ENCODE results near the gene PRAMEF20. TPM values are rescaled to one million over a fixed set of nuclear protein-coding genes. Genes with fewer than 3 reads are reported as not detected.
"Not testable (repeated sequence)": the region's sequence is repeated elsewhere in the genome, so short reads cannot be mapped to it uniquely, and the experiment has no call there.

PRAMEF20 gene
- total RNA-seq, 2 donors from 2014 or later: not detected

GRCh38 chr1:13407811-13408210 is 2.4 kb upstream of the PRAMEF20 start:
- Histone ChIP-seq H3K4me3 (no peak overlapping the region), H3K27ac (no peak overlapping the region), H3K9me3 (no peaks in the 10 kb centered on the region), H3K4me1 (no peaks in the 10 kb centered on the region), H3K27me3 (no peaks in the 10 kb centered on the region), H3K9ac (ENCODE audit: low read depth in 2 of 2, low read length in 2 of 2) (no peak overlapping the region), H3K36me3 (no peaks in the 10 kb centered on the region)
- no peak for DNase-seq
- no peak for TF ChIP-seq CTCF (IDR thresholded peaks at IDR 0.05)
- intact Hi-C loops (cut with DNase I): no loop called here

GRCh38 chr1:13430495-13430894 is 20.2 kb downstream of the PRAMEF20 start:
- H3K36me3 ChIP-seq: no peaks in the 10 kb centered on the region
- no peaks in the 10 kb centered on the region for H3K4me1 ChIP-seq
- no peak overlapping the region for H3K4me3 ChIP-seq
- no peak overlapping the region for H3K9ac ChIP-seq (ENCODE audit: low read depth in 2 of 2, low read length in 2 of 2)
- no peak for TF ChIP-seq CTCF (IDR thresholded peaks at IDR 0.05)
- no peak overlapping the region for H3K27ac ChIP-seq
- intact Hi-C loops (cut with DNase I): no loop called here
- H3K27me3 ChIP-seq: no peaks in the 10 kb centered on the region
- no peaks in the 10 kb centered on the region for H3K9me3 ChIP-seq
- DNase-seq: no peak

GRCh38 chr1:13432251-13432650 is 22.0 kb downstream of the PRAMEF20 start:
- no peaks in the 10 kb centered on the region for H3K36me3 ChIP-seq
- no peaks in the 10 kb centered on the region for H3K4me1 ChIP-seq
- DNase-seq: no peak
- H3K27me3 ChIP-seq: no peaks in the 10 kb centered on the region
- H3K4me3 ChIP-seq: no peak overlapping the region
- intact Hi-C loops (cut with DNase I): no loop called here
- no peak overlapping the region for H3K27ac ChIP-seq
- no peak overlapping the region for H3K9ac ChIP-seq (ENCODE audit: low read depth in 2 of 2, low read length in 2 of 2)
- no peaks in the 10 kb centered on the region for H3K9me3 ChIP-seq
- no peak for TF ChIP-seq CTCF (IDR thresholded peaks at IDR 0.05)

GRCh38 chr1:13433694-13434358 is 23.6 kb downstream of the PRAMEF20 start:
- H3K27ac ChIP-seq; H3K9me3 ChIP-seq; H3K9ac ChIP-seq (ENCODE audit: low read depth in 2 of 2, low read length in 2 of 2); DNase-seq; H3K4me1 ChIP-seq; H3K4me3 ChIP-seq; H3K36me3 ChIP-seq; intact Hi-C loops (cut with DNase I); H3K27me3 ChIP-seq: not testable (repeated sequence)

- intact Hi-C loops (cut with DNase I): no loop called here
- H3K27ac ChIP-seq: no peak overlapping the region
- H3K9ac ChIP-seq (ENCODE audit: low read depth in 2 of 2, low read length in 2 of 2): no peak overlapping the region
- no peaks in the 10 kb centered on the region for H3K27me3 ChIP-seq
- DNase-seq: no peak
- H3K36me3 ChIP-seq: no peaks in the 10 kb centered on the region
- no peaks in the 10 kb centered on the region for H3K4me1 ChIP-seq
- H3K9me3 ChIP-seq: no peaks in the 10 kb centered on the region
- no peak for TF ChIP-seq CTCF (IDR thresholded peaks at IDR 0.05)
- no peak overlapping the region for H3K4me3 ChIP-seq
Measured at GRCh38 chr1:13435458-13435857, 25.2 kb downstream of the PRAMEF20 start.

GRCh38 chr1:13439104-13439783 is 29.0 kb downstream of the PRAMEF20 start:
- H3K36me3 ChIP-seq; DNase-seq; H3K27ac ChIP-seq; H3K9ac ChIP-seq (ENCODE audit: low read depth in 2 of 2, low read length in 2 of 2); intact Hi-C loops (cut with DNase I); H3K4me3 ChIP-seq; H3K27me3 ChIP-seq; H3K9me3 ChIP-seq; H3K4me1 ChIP-seq: not testable (repeated sequence)
